Mesenteric fat pad (tissue), 1 donor: ENCODE data around the gene ACVR1. TPM values are rescaled to one million over a fixed set of nuclear protein-coding genes. Genes with fewer than 3 reads are reported as not detected.

ENCODE experiments used
- DNase-seq: peaks from one replicate; pipeline ENCODE4 v3.0.0-alpha.2; 2020; ENCODE audit warnings: low spot score
- long read RNA-seq: library from polyadenylated mRNA; unstranded; transcript quantifications from one replicate; pipeline ENCODE4 v2.0.0, GENCODE V29; 2020
- total RNA-seq: library from RNA; stranded (reverse); fragmentation: NEBNext Ultra II Directional; extraction: Animal tissue kit (Norgen Biotek cat#: 25700); gene quantifications from one replicate; pipeline ENCODE4 v1.2.1, GENCODE V29; 2021
- donor health status: DM: yes; HTN: yes; CAD: no.

The ACVR1 gene
- total RNA-seq: 37.7 TPM
- long read RNA-seq, transcript ACVR1-207 (11 exons, 2,861 nt): major isoform, 6 of 25 reads
- long read RNA-seq, partial matches to known transcripts: 9 of 25 reads
- long read RNA-seq, other reads (novel, unspliced or antisense): 10 of 25 reads

- peak; percentile 97 for DNase-seq
Measured at GRCh38 chr2:157876066-157876785, at the start of gene ACVR1. Gene ACVR1 (minus strand): TSS chr2:157876330. CDS start chr2:157799493, 76,837 bp downstream.

GRCh38 chr2:157925071-157925470 is 48.9 kb upstream of the ACVR1 start:
- DNase-seq: no peak

- DNase-seq: no peak
Measured at GRCh38 chr2:157923598-157924217, 47.6 kb upstream of the ACVR1 start.

GRCh38 chr2:157922815-157923214 is 46.7 kb upstream of the ACVR1 start:
- DNase-seq: no peak

GRCh38 chr2:157922336-157922735 is 46.2 kb upstream of the ACVR1 start:
- DNase-seq: no peak

DNA sequence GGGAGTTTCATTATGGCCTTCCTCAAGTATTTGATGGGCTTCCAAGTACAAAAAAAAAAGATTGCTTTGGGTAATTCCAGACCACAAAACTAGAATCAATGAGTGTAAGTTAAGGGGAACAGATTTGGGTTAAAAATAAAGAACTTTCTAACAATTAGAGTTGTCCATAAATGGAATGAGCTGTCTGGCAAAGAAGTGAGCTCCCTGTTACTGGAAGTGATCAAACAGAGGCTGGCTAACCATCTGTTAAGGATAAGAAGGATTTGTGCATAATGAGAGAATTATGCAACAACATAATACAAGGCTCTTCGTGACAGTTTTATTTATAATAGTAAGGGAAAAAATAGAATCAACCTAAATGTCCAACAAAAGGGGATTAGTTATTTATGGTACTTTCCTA is 44.6 kb upstream of the ACVR1 start:
- no peak for DNase-seq

GRCh38 chr2:157919181-157919580 is 43.1 kb upstream of the ACVR1 start:
- no peak for DNase-seq

- DNase-seq: no peak
Measured at GRCh38 chr2:157918319-157918718, 42.2 kb upstream of the ACVR1 start.

DNA sequence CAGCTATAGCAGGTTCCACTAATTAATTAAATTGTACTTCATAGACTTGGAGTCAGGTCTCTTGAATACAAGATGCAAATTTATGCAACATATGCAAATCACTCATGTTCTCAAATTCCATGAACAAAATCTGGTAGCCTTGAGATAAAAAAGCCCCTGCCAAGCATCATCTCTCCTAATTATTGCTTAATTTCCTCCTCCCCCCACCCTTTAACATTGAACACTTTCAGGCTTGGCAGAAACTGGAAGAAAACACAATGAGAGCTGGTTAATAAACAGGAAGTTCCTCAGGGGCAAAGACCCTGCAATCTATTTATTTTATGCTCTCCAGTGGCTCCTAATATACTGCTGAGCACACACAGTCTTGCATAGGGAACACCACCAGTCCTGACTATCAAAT is 35.6 kb upstream of the ACVR1 start:
- no peak for DNase-seq

- DNase-seq: no peak
Measured at GRCh38 chr2:157911246-157911645, 35.1 kb upstream of the ACVR1 start.

DNA sequence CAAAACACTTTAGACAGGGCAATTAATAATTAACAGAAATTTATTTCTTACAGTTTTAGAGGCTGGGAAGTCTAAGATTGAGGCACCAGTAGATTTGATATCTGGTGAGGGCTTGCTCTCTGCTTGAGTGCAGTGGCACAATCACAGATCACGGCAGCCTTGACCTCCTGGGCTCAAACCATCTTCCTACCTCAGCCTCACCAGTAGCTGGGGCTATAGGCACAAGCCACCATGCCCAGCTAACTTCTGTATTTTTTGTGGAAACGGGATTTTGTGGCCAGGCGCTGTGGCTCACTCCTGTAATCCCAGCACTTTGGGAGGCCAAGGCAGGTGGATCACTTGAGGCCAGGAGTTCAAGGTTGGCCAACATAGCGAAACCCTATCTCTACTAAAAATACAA is 29.0 kb upstream of the ACVR1 start:
- DNase-seq: no peak

- DNase-seq: no peak
Measured at GRCh38 chr2:157903626-157904025, 27.5 kb upstream of the ACVR1 start.

DNA sequence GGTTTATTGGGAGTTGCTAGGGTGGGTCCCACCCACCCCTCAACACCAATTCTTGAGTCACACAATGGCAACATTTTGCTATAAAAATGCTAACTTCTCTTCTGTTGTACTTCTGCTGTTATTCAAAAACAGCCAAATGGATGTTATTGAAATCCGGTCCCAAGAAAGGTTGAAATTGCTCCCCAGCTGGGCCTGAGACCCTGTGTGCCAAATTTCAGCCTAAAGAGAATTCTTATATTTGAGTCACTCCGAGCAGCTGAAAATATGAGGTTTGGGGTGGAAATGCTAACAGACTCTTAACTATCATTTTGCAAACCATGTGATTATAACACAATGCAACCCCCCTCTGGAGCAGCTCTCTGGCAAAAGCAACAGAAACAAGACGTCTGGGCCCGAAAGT is 27.0 kb upstream of the ACVR1 start:
- DNase-seq: no peak

DNA sequence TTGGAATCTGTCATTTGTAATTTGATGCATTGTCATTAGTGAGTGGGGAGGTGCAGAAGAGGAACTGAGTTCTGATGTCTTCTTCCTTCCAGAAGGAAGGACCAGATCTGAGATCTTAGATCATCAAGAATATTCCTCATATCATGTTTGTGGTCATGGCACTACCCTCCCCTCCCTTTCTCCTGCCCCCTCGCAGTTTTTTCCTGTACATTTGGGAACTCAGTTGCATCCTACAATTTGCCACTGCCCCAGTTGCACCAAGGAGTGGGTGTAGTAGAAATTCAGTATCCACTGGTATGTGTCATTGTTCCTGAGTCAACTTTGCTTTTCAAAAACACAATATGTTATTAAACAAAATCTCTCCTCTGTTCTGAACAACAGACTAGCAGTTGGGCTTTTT is 26.6 kb upstream of the ACVR1 start:
- no peak for DNase-seq

GRCh38 chr2:157901325-157901724 is 25.2 kb upstream of the ACVR1 start:
- DNase-seq: no peak

- DNase-seq: no peak
Measured at GRCh38 chr2:157900684-157901083, 24.6 kb upstream of the ACVR1 start.

DNA sequence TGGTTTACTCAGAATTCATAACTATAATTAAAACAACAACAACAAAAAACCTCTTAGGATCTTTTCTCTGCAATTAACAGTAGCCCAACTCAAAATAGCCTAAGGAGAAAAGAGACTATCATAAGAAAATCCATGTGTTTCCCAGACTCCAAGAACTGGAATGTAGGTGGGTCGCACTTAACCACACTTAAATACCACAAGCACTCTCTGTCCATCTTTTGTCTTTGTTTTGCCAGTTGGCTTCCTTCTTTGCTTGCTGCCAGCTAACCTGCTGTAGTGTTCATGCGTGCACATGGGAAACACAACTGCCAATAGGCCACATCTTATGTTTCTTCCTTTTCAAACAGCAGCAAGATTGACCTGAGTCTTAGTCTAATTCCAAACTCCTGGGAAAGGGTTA is 24.1 kb upstream of the ACVR1 start:
- no peak for DNase-seq

- no peak for DNase-seq
Measured at GRCh38 chr2:157899125-157899839, 23.2 kb upstream of the ACVR1 start.

DNA sequence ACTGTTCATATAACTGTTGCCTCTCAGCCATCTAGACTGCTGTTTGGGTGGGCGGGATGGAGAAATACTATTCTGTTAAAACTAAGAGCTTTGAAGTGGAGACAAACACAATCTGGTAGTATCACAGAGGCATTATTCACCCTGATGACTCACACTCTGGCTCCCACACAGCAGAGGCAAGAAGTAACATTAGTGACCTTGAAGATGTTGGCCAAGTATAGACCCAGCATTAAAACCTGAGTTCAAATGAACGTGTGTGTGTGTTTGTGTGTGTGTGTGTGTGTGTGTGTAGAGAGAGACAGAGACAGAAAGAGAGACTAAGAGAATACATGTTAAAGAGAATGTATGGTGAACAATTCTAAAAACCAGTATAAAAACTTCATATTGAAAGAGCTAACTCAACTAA is 22.5 kb upstream of the ACVR1 start:
- DNase-seq: no peak

GRCh38 chr2:157897106-157897971 is 21.2 kb upstream of the ACVR1 start:
- no peak for DNase-seq

GRCh38 chr2:157895531-157895930 is 19.4 kb upstream of the ACVR1 start:
- no peak for DNase-seq
